HEK293T (cell line): ENCODE measurements around the gene CAPN15.

Experiments
- CTCF ChIA-PET: fragments of 350-600 bp; formaldehyde crosslinking; extraction: SDS; loops from one replicate; lab custom pipeline; 2021; ENCODE audit warnings: antibody characterized with exemption, inconsistent platforms; lab: Yijun Ruan, JAX
- POLR2A ChIA-PET: fragments of 350-600 bp; formaldehyde crosslinking; extraction: SDS; loops from one replicate; lab custom pipeline; 2020; ENCODE audit warnings: antibody characterized with exemption, inconsistent platforms; lab: Yijun Ruan, JAX
- DNase-seq: peaks from one replicate; pipeline ENCODE4 v3.0.0; 2012; ENCODE audit warnings: mixed read lengths; ENCODE audit errors: extremely low spot score
- ARNT ChIP-seq: fragments of 450-650 bp; IDR thresholded peaks from 2 replicates; pipeline ENCODE4 v1.6.1; 2017; ENCODE audit warnings: mild to moderate bottlenecking
- BHLHE40 ChIP-seq: fragments of 450-650 bp; IDR thresholded peaks from 2 replicates; pipeline ENCODE4 v1.6.1; 2016; ENCODE audit warnings: mild to moderate bottlenecking, moderate library complexity, borderline replicate concordance
- CTBP1 ChIP-seq: fragments of 450-650 bp; IDR thresholded peaks from 2 replicates; pipeline ENCODE4 v1.6.1; 2016; ENCODE audit warnings: borderline replicate concordance
- ELF4 ChIP-seq: fragments of 450-650 bp; IDR thresholded peaks from 2 replicates; pipeline ENCODE4 v1.6.1; 2017; ENCODE audit warnings: antibody characterized with exemption
- FOXA1 ChIP-seq: fragments of 450-650 bp; IDR thresholded peaks from 2 replicates; pipeline ENCODE4 v1.6.1; 2016; ENCODE audit warnings: mild to moderate bottlenecking
- FOXK2 ChIP-seq: fragments of 450-650 bp; IDR thresholded peaks from 2 replicates; pipeline ENCODE4 v1.6.1; 2016; ENCODE audit warnings: mild to moderate bottlenecking
- FOXM1 ChIP-seq: fragments of 450-650 bp; IDR thresholded peaks from 2 replicates; pipeline ENCODE4 v1.6.1; 2017; ENCODE audit warnings: mild to moderate bottlenecking, borderline replicate concordance
- HDGF ChIP-seq: fragments of 450-650 bp; IDR thresholded peaks from 2 replicates; pipeline ENCODE4 v1.6.1; 2017; ENCODE audit warnings: antibody characterized with exemption, borderline replicate concordance
- L3MBTL2 ChIP-seq: fragments of 450-650 bp; conservative IDR thresholded peaks from 2 replicates; pipeline ENCODE4 v1.6.1; 2016; ENCODE audit warnings: mild to moderate bottlenecking
- LEF1 ChIP-seq: fragments of 450-650 bp; IDR thresholded peaks from 2 replicates; pipeline ENCODE4 v1.6.1; 2017; ENCODE audit warnings: mild to moderate bottlenecking, borderline replicate concordance
- NFRKB ChIP-seq: fragments of 450-650 bp; IDR thresholded peaks from 2 replicates; pipeline ENCODE4 v1.6.1; 2016; ENCODE audit warnings: mild to moderate bottlenecking, moderate library complexity
- PKNOX1 ChIP-seq: fragments of 450-650 bp; IDR thresholded peaks from 2 replicates; pipeline ENCODE4 v1.6.1; 2016
- SP1 ChIP-seq: fragments of 450-650 bp; IDR thresholded peaks from 2 replicates; pipeline ENCODE4 v1.6.1; 2017
- SUZ12 ChIP-seq: fragments of 450-650 bp; IDR thresholded peaks from 2 replicates; pipeline ENCODE4 v1.6.1; 2016; ENCODE audit warnings: mild to moderate bottlenecking
- TARDBP ChIP-seq: fragments of 450-650 bp; IDR thresholded peaks from 2 replicates; pipeline ENCODE4 v1.6.1; 2016
- ZNF384 ChIP-seq: fragments of 450-650 bp; IDR thresholded peaks from 2 replicates; pipeline ENCODE4 v1.6.1; 2016

Gene CAPN15

GRCh38 chr16:555528-556473, 28.3 kb downstream of the CAPN15 start:
- TF ChIP-seq ARNT (no peak), LEF1 (no peak), ZNF384 (no peak), SUZ12 (no peak), NFRKB (no peak), L3MBTL2 (no peak), ELF4 (no peak), FOXK2 (no peak), CTBP1 (no peak), FOXA1 (no peak), BHLHE40 (no peak), SP1 (no peak), HDGF (no peak), FOXM1 (no peak), TARDBP (no peak), PKNOX1 (no peak)
- ChIA-PET CTCF (no interaction called here), POLR2A (interaction anchor here (0.8 kb wide), 1 partner anchor 14 kb away, joined by 3 read pairs; the partner anchor contains the start of gene PIGQ)
- no peak for DNase-seq

GRCh38 chr16:556474-557173, 29.1 kb downstream of the CAPN15 start:
- ChIA-PET CTCF (no interaction called here), POLR2A (interaction anchor here (0.8 kb wide), 1 partner anchor 13 kb away, joined by 3 read pairs; the partner anchor contains the start of gene PIGQ)
- no peak for DNase-seq
- TF ChIP-seq FOXM1 (no peak), HDGF (no peak), FOXA1 (no peak), FOXK2 (no peak), SP1 (no peak)

- DNase-seq: no peak
- TF ChIP-seq FOXM1 (no peak), BHLHE40 (no peak), FOXK2 (no peak), TARDBP (no peak)
- CTCF ChIA-PET: no interaction called here
- POLR2A ChIA-PET: no interaction called here
Observed at GRCh38 chr16:557463-558297, 30.2 kb downstream of the CAPN15 start.

GRCh38 chr16:558298-559020, 30.9 kb downstream of the CAPN15 start:
- DNase-seq: no peak
- ChIA-PET POLR2A (interaction anchor here (0.9 kb wide), 1 partner anchor 11 kb away, joined by 5 read pairs; the partner anchor contains the start of gene PIGQ), CTCF (no interaction called here)
- TF ChIP-seq ARNT: no peak
- TF ChIP-seq BHLHE40: no peak
- TF ChIP-seq LEF1: no peak
- no peak for TF ChIP-seq FOXK2

- TF ChIP-seq FOXA1 (no peak), ARNT (no peak), PKNOX1 (no peak), SUZ12 (no peak), L3MBTL2 (no peak), ELF4 (no peak), FOXK2 (no peak), LEF1 (no peak), BHLHE40 (no peak), ZNF384 (no peak), CTBP1 (no peak), TARDBP (no peak), NFRKB (no peak), SP1 (no peak), HDGF (no peak), FOXM1 (no peak)
- POLR2A ChIA-PET: interaction anchor here (0.9 kb wide), 1 partner anchor 11 kb away, joined by 5 read pairs; the partner anchor contains the start of gene PIGQ
- CTCF ChIA-PET: no interaction called here
- DNase-seq: no peak
Observed at GRCh38 chr16:559021-559380, 31.5 kb downstream of the CAPN15 start.
